ENCODE results near the gene C5orf58. TPM values are rescaled to one million over a fixed set of nuclear protein-coding genes. Genes with fewer than 3 reads are reported as not detected.

Gene C5orf58
- polyA plus RNA-seq, 1 donor (not counting 4 experiments of a cell fraction or from before 2014, with no cell fraction given): not detected

DNA sequence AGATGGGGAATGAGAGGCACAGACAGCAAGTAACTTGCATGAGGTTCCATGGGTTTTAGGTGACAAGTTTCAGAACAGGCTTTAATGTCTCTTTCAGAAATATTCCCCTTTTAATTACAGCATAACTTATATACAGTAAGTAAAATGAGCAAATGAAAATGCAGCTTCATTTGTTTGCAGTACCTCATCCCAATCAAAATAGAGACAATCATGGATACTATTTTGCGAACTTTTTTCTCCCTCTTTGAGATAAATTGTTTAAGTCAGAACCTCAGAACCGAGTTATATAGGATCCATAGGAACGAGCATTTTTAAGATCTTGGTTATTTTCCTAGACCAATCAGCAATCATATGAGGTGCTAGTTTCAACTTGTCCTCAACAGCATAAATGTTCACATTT, 61.3 kb downstream of the C5orf58 start:
- DNase-seq (ENCODE audit: low read depth, low spot score) (no peak), FAIRE-seq (no peak)
- Histone ChIP-seq H3K9ac (ENCODE audit: control insufficient read depth, extremely low read depth, insufficient read depth, low read length) (no peak overlapping the region), H2AFZ (ENCODE audit: control insufficient read depth, low read length) (no peak overlapping the region), H3K4me2 (ENCODE audit: control insufficient read depth, extremely low read depth, insufficient read depth, low read depth, low read length) (no peak overlapping the region), H3K4me1 (ENCODE audit: control insufficient read depth, extremely low read depth, insufficient read depth, low read length) (no peaks in the 10 kb centered on the region), H3K27me3 (ENCODE audit: control insufficient read depth, extremely low read depth, insufficient read depth, low read length) (no peaks in the 10 kb centered on the region), H3K36me3 (ENCODE audit: control insufficient read depth in 2 of 2, extremely low read depth in 1 of 2, insufficient read depth in 2 of 2, low read length in 2 of 2) (no peaks in the 10 kb centered on the region), H3K4me3 (ENCODE audit: control insufficient read depth in 2 of 3, extremely low read depth in 1 of 3, insufficient read depth in 2 of 3, low read depth in 1 of 3, low read length in 3 of 3) (no peak overlapping the region), H4K20me1 (ENCODE audit: control insufficient read depth, extremely low read depth, insufficient read depth, low read length) (no peaks in the 10 kb centered on the region), H3K27ac (ENCODE audit: control insufficient read depth, insufficient read depth, low read length) (no peak overlapping the region), H3K9me3 (ENCODE audit: control insufficient read depth, low read depth, low read length) (no peaks in the 10 kb centered on the region), H3K79me2 (ENCODE audit: control insufficient read depth, insufficient read depth, low read length) (no peaks in the 10 kb centered on the region), H3K9me1 (ENCODE audit: control insufficient read depth, extremely low read depth, insufficient read depth, low read length) (no peaks in the 10 kb centered on the region)
- dilution Hi-C loops (cut with MboI; ENCODE audit: extremely low pct_ligation_motif_present, low sequenced_read_pairs): no loop called here
- TF ChIP-seq, protein P1, sequence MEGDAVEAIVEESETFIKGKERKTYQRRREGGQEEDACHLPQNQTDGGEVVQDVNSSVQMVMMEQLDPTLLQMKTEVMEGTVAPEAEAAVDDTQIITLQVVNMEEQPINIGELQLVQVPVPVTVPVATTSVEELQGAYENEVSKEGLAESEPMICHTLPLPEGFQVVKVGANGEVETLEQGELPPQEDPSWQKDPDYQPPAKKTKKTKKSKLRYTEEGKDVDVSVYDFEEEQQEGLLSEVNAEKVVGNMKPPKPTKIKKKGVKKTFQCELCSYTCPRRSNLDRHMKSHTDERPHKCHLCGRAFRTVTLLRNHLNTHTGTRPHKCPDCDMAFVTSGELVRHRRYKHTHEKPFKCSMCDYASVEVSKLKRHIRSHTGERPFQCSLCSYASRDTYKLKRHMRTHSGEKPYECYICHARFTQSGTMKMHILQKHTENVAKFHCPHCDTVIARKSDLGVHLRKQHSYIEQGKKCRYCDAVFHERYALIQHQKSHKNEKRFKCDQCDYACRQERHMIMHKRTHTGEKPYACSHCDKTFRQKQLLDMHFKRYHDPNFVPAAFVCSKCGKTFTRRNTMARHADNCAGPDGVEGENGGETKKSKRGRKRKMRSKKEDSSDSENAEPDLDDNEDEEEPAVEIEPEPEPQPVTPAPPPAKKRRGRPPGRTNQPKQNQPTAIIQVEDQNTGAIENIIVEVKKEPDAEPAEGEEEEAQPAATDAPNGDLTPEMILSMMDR (optimal IDR thresholded peaks at IDR 0.05 in 1 of 3, IDR thresholded peaks at IDR 0.05 in 1 of 3, conservative IDR thresholded peaks at IDR 0.05 in 1 of 3; ENCODE audit: extremely low read depth in 1 of 3, insufficient read depth in 2 of 3, low read length in 3 of 3): no peak
- TF ChIP-seq EZH2 (IDR thresholded peaks at IDR 0.05; ENCODE audit: low read length): no peak

DNA sequence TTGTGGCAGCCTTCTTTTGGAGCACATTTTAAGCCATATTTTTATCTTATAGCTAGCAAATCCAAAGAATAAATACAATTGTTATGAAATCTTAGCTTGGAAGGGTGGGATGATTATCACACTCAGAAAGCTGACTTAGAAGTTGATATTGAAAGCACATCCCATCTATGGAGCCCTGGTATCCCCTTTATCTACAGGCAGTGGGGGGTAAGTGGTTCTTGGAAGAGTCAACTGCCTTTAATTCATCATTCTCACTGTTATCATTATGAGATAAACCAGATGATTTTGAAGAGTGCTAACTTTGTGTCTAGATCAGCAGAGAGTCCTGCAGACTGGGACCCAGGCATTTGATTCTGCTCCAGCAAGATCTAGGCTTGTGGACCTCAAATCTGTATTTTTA, 61.8 kb downstream of the C5orf58 start:
- Histone ChIP-seq H3K9me1 (ENCODE audit: control insufficient read depth, extremely low read depth, insufficient read depth, low read length) (no peaks in the 10 kb centered on the region), H4K20me1 (ENCODE audit: control insufficient read depth, extremely low read depth, insufficient read depth, low read length) (no peaks in the 10 kb centered on the region), H3K4me2 (ENCODE audit: control insufficient read depth, extremely low read depth, insufficient read depth, low read depth, low read length) (no peak overlapping the region), H2AFZ (ENCODE audit: control insufficient read depth, low read length) (no peak overlapping the region), H3K4me1 (ENCODE audit: control insufficient read depth, extremely low read depth, insufficient read depth, low read length) (no peaks in the 10 kb centered on the region), H3K9ac (ENCODE audit: control insufficient read depth, extremely low read depth, insufficient read depth, low read length) (no peak overlapping the region), H3K36me3 (ENCODE audit: control insufficient read depth in 2 of 2, extremely low read depth in 1 of 2, insufficient read depth in 2 of 2, low read length in 2 of 2) (no peaks in the 10 kb centered on the region), H3K9me3 (ENCODE audit: control insufficient read depth, low read depth, low read length) (no peaks in the 10 kb centered on the region), H3K27me3 (ENCODE audit: control insufficient read depth, extremely low read depth, insufficient read depth, low read length) (no peaks in the 10 kb centered on the region), H3K4me3 (ENCODE audit: control insufficient read depth in 2 of 3, extremely low read depth in 1 of 3, insufficient read depth in 2 of 3, low read depth in 1 of 3, low read length in 3 of 3) (no peak overlapping the region), H3K79me2 (ENCODE audit: control insufficient read depth, insufficient read depth, low read length) (no peaks in the 10 kb centered on the region), H3K27ac (ENCODE audit: control insufficient read depth, insufficient read depth, low read length) (no peak overlapping the region)
- DNase-seq (ENCODE audit: low read depth, low spot score) (no peak), FAIRE-seq (no peak)
- TF ChIP-seq EZH2 (IDR thresholded peaks at IDR 0.05; ENCODE audit: low read length): no peak
- dilution Hi-C loops (cut with MboI; ENCODE audit: extremely low pct_ligation_motif_present, low sequenced_read_pairs): no loop called here

Other genes starting within 250 kb of the C5orf58 start
- gene FOXI1, start 127.1 kb upstream of the C5orf58 start, polyA plus RNA-seq: 0.03 TPM in 1 of 3 replicates, not detected in the others
- not detected in 3 replicates for gene LCP2, start 64.8 kb downstream of the C5orf58 start, polyA plus RNA-seq
- gene KCNMB1, start 156.4 kb downstream of the C5orf58 start, polyA plus RNA-seq: not detected in 3 replicates

Measured in keratinocyte (primary cell).